LNCaP clone FGC (cell line): Measurements from ENCODE around the gene PIP4P1.

ENCODE experiments used
- DNase-seq: peaks from one replicate; pipeline ENCODE4 v3.0.0-alpha.2; 2011; ENCODE audit warnings: low read depth
- H3K4me3 ChIP-seq: 2 replicates; pipeline ENCODE4 v1.5.1; 2011; ENCODE audit warnings: mild to moderate bottlenecking, low read depth, low read length, control low read depth
- TF ChIP-seq, protein P1 (sequence below): IDR thresholded peaks from 2 replicates; pipeline ENCODE4 v1.5.1; 2012; ENCODE audit warnings: mild to moderate bottlenecking; ENCODE audit not compliant: control insufficient read depth, insufficient read depth; ENCODE audit errors: extremely low read depth

Gene PIP4P1

DNA sequence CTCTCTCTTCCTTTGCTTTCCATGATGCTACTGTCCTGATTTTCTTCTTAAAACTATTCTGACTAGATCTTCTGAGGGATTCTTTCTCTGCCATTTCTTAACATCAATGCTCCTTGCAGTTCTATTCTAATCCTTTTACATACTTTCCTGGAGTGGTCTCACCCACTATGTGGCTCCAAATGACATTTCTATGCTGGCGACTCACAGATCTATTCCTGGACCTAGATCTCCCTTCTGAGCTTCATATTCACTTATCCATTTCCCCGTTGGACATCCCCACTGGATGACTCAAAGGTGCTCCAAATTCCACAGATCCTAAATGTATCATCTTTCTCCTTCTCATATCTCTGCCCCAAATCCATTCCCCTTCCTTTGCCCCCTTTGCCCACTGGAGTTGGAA, 52.0 kb downstream of the PIP4P1 start:
- no peak overlapping the region for H3K4me3 ChIP-seq
- no peak for DNase-seq
- TF ChIP-seq, protein P1, sequence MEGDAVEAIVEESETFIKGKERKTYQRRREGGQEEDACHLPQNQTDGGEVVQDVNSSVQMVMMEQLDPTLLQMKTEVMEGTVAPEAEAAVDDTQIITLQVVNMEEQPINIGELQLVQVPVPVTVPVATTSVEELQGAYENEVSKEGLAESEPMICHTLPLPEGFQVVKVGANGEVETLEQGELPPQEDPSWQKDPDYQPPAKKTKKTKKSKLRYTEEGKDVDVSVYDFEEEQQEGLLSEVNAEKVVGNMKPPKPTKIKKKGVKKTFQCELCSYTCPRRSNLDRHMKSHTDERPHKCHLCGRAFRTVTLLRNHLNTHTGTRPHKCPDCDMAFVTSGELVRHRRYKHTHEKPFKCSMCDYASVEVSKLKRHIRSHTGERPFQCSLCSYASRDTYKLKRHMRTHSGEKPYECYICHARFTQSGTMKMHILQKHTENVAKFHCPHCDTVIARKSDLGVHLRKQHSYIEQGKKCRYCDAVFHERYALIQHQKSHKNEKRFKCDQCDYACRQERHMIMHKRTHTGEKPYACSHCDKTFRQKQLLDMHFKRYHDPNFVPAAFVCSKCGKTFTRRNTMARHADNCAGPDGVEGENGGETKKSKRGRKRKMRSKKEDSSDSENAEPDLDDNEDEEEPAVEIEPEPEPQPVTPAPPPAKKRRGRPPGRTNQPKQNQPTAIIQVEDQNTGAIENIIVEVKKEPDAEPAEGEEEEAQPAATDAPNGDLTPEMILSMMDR: no peak
